ENCODE measurements around the gene PIK3R3.
"Not testable (repeated sequence)": the region's sequence is repeated elsewhere in the genome, so short reads cannot be mapped to it uniquely, and the experiment has no call there.

The PIK3R3 gene

GRCh38 chr1:46102769-46103476 lies 29.5 kb downstream of the PIK3R3 start:
- DNase-seq (ENCODE audit: low read depth) = no peak

GRCh38 chr1:46099215-46099614 lies 33.2 kb downstream of the PIK3R3 start:
- no peak for DNase-seq (ENCODE audit: low read depth)

GRCh38 chr1:46098027-46098712 lies 34.3 kb downstream of the PIK3R3 start:
- DNase-seq (ENCODE audit: low read depth) = no peak

GRCh38 chr1:46097149-46097472 lies 35.3 kb downstream of the PIK3R3 start:
- no peak for DNase-seq (ENCODE audit: low read depth)

- DNase-seq (ENCODE audit: low read depth) = no peak
Observed at GRCh38 chr1:46096269-46097148, 35.9 kb downstream of the PIK3R3 start.

- not testable (repeated sequence) for DNase-seq (ENCODE audit: low read depth)
Observed at GRCh38 chr1:46095110-46095509, 37.3 kb downstream of the PIK3R3 start.

GRCh38 chr1:46094471-46095005 lies 37.9 kb downstream of the PIK3R3 start:
- no peak for DNase-seq (ENCODE audit: low read depth)

- DNase-seq (ENCODE audit: low read depth) = not testable (repeated sequence)
Observed at GRCh38 chr1:46093832-46094231, 38.6 kb downstream of the PIK3R3 start.

- DNase-seq (ENCODE audit: low read depth) = no peak
Observed at GRCh38 chr1:46087891-46088290, 44.5 kb downstream of the PIK3R3 start.

- no peak for DNase-seq (ENCODE audit: low read depth)
Observed at GRCh38 chr1:46086576-46086975, 45.9 kb downstream of the PIK3R3 start.

GRCh38 chr1:46084553-46085451 lies 47.6 kb downstream of the PIK3R3 start:
- DNase-seq (ENCODE audit: low read depth) = no peak

- no peak for DNase-seq (ENCODE audit: low read depth)
Observed at GRCh38 chr1:46083579-46083978, 48.9 kb downstream of the PIK3R3 start.

GRCh38 chr1:46081619-46082018 lies 50.8 kb downstream of the PIK3R3 start:
- DNase-seq (ENCODE audit: low read depth) = no peak

- no peak for DNase-seq (ENCODE audit: low read depth)
Observed at GRCh38 chr1:46081206-46081605, 51.2 kb downstream of the PIK3R3 start.

- no peak for DNase-seq (ENCODE audit: low read depth)
Observed at GRCh38 chr1:46080257-46080656, 52.2 kb downstream of the PIK3R3 start.

- DNase-seq (ENCODE audit: low read depth) = no peak
Observed at GRCh38 chr1:46077644-46078043, 54.8 kb downstream of the PIK3R3 start.

- DNase-seq (ENCODE audit: low read depth) = no peak
Observed at GRCh38 chr1:46076343-46076742, 56.1 kb downstream of the PIK3R3 start.

- no peak for DNase-seq (ENCODE audit: low read depth)
Observed at GRCh38 chr1:46072975-46073374, 59.5 kb downstream of the PIK3R3 start.

- DNase-seq (ENCODE audit: low read depth) = no peak
Observed at GRCh38 chr1:46070164-46070814, 62.1 kb downstream of the PIK3R3 start.

GRCh38 chr1:46068525-46068924 lies 63.9 kb downstream of the PIK3R3 start:
- no peak for DNase-seq (ENCODE audit: low read depth)

GRCh38 chr1:46067652-46068051 lies 64.8 kb downstream of the PIK3R3 start:
- no peak for DNase-seq (ENCODE audit: low read depth)
